KBM-7 (cell line): ENCODE results near the gene MAGEB18.
A peak's percentile ranks its signal among the peaks of the same experiment; 100 is the strongest.

Source experiments
- DNase-seq: peaks from one replicate; pipeline ENCODE4 v3.0.0-alpha.2; 2015
- in situ Hi-C: fragments of 300-500 bp; cut with MboI; formaldehyde crosslinking; loops from 2 replicates; pipeline ENCODE4 v1.14.3; 2020; ENCODE audit warnings: low sequenced_read_pairs, low pct_unique_long_range_greater_than_20kb, mixed read lengths

The MAGEB18 gene

GRCh38 chrX:26138274-26138673 lies at the start of gene MAGEB18:
MAGEB18 (plus strand) TSS chrX:26138343; CDS start chrX:26138986, 643 bp downstream.
- peak; percentile 6 for DNase-seq
- in situ Hi-C loops, result no loop called here

GRCh38 chrX:26100421-26100920 lies 37.7 kb upstream of the MAGEB18 start:
- in situ Hi-C loops, result no loop called here
- no peak for DNase-seq

- in situ Hi-C loops, result no loop called here
- DNase-seq, result no peak
Measured at GRCh38 chrX:26109142-26109541, 29.0 kb upstream of the MAGEB18 start.

- no peak for DNase-seq
- in situ Hi-C loops, result no loop called here
Measured at GRCh38 chrX:26146024-26146423, 7.9 kb downstream of the MAGEB18 start.

GRCh38 chrX:26160301-26160700 lies 22.2 kb downstream of the MAGEB18 start, which contains the start of gene MAGEB6B:
MAGEB6B (plus strand) TSS chrX:26160601; CDS start chrX:26160601, 0 bp downstream.
- in situ Hi-C loops, result no loop called here
- no peak for DNase-seq
